ENCODE results near the gene BRINP1. TPM values are rescaled to one million over a fixed set of nuclear protein-coding genes. Genes with fewer than 3 reads are reported as not detected.

Gene BRINP1
- total and polyA plus RNA-seq, 2 experiments from 2014 or later = 13.4 to 33.5 TPM

DNA sequence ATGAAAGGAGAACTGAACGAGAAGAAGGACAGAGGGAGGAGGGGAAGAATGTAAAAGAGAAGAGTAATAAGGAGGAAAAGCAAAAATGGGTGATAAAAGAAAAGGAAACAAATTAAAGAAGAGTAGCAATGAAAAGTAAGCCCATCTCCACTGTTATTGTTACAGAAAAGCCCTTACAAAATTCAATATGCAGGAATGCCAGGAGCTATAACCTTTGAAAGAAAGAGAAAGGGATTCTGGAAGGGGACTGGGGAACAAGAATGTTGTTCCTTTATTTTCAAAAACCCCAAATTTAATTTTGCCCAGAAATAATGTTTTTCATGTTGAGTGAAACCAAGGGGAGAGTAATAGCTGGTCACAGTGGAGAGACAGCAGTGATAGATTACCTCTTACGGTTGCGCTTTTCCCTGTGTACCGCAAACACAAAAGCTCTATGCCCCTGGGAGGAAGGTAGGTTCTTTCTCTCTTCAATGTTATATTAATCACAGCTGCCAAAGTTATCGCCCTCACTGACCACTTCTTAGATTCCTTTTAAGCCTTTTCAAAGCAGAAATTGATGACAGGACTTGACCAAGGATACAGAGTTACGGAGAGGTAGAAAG, 86.7 kb downstream of the BRINP1 start (continued):
- TF ChIP-seq, protein P1, sequence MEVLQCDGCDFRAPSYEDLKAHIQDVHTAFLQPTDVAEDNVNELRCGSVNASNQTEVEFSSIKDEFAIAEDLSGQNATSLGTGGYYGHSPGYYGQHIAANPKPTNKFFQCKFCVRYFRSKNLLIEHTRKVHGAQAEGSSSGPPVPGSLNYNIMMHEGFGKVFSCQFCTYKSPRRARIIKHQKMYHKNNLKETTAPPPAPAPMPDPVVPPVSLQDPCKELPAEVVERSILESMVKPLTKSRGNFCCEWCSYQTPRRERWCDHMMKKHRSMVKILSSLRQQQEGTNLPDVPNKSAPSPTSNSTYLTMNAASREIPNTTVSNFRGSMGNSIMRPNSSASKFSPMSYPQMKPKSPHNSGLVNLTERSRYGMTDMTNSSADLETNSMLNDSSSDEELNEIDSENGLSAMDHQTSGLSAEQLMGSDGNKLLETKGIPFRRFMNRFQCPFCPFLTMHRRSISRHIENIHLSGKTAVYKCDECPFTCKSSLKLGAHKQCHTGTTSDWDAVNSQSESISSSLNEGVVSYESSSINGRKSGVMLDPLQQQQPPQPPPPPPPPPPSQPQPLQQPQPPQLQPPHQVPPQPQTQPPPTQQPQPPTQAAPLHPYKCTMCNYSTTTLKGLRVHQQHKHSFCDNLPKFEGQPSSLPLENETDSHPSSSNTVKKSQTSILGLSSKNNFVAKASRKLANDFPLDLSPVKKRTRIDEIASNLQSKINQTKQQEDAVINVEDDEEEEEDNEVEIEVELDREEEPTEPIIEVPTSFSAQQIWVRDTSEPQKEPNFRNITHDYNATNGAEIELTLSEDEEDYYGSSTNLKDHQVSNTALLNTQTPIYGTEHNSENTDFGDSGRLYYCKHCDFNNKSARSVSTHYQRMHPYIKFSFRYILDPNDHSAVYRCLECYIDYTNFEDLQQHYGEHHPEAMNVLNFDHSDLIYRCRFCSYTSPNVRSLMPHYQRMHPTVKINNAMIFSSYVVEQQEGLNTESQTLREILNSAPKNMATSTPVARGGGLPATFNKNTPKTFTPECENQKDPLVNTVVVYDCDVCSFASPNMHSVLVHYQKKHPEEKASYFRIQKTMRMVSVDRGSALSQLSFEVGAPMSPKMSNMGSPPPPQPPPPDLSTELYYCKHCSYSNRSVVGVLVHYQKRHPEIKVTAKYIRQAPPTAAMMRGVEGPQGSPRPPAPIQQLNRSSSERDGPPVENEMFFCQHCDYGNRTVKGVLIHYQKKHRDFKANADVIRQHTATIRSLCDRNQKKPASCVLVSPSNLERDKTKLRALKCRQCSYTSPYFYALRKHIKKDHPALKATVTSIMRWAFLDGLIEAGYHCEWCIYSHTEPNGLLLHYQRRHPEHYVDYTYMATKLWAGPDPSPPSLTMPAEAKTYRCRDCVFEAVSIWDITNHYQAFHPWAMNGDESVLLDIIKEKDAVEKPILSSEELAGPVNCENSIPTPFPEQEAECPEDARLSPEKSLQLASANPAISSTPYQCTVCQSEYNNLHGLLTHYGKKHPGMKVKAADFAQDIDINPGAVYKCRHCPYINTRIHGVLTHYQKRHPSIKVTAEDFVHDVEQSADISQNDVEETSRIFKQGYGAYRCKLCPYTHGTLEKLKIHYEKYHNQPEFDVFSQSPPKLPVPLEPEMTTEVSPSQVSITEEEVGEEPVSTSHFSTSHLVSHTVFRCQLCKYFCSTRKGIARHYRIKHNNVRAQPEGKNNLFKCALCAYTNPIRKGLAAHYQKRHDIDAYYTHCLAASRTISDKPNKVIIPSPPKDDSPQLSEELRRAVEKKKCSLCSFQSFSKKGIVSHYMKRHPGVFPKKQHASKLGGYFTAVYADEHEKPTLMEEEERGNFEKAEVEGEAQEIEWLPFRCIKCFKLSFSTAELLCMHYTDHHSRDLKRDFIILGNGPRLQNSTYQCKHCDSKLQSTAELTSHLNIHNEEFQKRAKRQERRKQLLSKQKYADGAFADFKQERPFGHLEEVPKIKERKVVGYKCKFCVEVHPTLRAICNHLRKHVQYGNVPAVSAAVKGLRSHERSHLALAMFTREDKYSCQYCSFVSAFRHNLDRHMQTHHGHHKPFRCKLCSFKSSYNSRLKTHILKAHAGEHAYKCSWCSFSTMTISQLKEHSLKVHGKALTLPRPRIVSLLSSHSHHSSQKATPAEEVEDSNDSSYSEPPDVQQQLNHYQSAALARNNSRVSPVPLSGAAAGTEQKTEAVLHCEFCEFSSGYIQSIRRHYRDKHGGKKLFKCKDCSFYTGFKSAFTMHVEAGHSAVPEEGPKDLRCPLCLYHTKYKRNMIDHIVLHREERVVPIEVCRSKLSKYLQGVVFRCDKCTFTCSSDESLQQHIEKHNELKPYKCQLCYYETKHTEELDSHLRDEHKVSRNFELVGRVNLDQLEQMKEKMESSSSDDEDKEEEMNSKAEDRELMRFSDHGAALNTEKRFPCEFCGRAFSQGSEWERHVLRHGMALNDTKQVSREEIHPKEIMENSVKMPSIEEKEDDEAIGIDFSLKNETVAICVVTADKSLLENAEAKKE (CRISPR knock-in tag; IDR thresholded peaks at IDR 0.05) = no peak

DNA sequence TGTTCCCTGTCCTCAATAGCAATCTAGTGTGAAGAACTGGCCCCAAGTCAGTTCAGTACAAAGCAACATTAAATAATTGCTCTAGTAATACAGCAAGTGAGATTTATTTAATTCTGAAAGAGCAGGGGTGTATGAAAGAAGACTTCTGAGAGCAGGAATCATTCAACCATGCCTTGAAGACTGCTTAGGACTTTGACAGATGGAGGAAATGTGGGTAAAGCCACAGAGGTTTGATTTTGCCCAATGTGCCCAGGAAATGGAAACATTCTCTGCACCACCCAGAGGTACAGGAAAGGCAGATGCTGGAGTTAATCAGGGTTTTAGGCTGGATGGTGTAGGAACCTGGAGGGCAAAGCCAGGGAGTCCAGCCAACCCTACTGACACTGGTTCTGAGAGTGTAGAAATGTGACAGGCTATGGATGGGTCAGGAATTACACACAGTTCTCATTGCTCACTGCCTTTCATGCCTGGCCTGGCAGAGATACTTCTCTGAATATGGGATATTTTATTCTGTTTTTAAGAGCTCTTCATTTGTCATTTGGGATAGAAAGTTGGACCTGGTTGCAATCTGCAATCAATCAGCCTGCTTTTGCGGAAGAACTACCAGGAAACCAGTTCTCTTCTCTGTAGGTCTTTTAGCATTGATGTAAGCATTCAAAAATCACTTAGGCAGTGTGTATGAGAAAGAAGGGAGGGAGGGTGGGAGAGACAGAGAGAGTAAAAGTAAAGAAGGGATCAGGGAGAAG, 88.3 kb downstream of the BRINP1 start:
- no peak for DNase-seq (ENCODE audit: low spot score)
- peaks cover 4% of the 10 kb centered on the region for H3K27me3 Mint-ChIP-seq (ENCODE audit: insufficient read depth, low read depth, poor library complexity)
- no peaks in the 10 kb centered on the region for H3K36me3 ChIP-seq (ENCODE audit: insufficient read depth)
- H3K4me2 ChIP-seq = no peak overlapping the region
- no peaks in the 10 kb centered on the region for H3K9me3 Mint-ChIP-seq
- no peaks in the 10 kb centered on the region for H3K27me3 ChIP-seq (ENCODE audit: insufficient read depth)
- H2AFZ ChIP-seq = no peak overlapping the region
- no peaks in the 10 kb centered on the region for H4K20me1 ChIP-seq (replicated peaks; ENCODE audit: insufficient read depth)
- peaks cover 45% of the 10 kb centered on the region for H3K4me1 ChIP-seq (ENCODE audit: insufficient read depth)
- H3K79me2 ChIP-seq (replicated peaks; ENCODE audit: insufficient read depth) = peaks cover 41% of the 10 kb centered on the region
- no peak overlapping the region for H3K4me3 Mint-ChIP-seq
- no peak for ATAC-seq
- no peaks in the 10 kb centered on the region for H3K36me3 Mint-ChIP-seq (ENCODE audit: low read depth)
- peaks cover 9% of the 10 kb centered on the region; the same call in 1 of the 2 replicates for H3F3A ChIP-seq (replicated peaks; ENCODE audit: low read depth)
- no peaks in the 10 kb centered on the region for H3K9me2 ChIP-seq (ENCODE audit: insufficient read depth)
- no peak overlapping the region for H3K4me3 ChIP-seq
- H3K4me1 Mint-ChIP-seq = peaks cover 58% of the 10 kb centered on the region
- TF ChIP-seq, protein P2, sequence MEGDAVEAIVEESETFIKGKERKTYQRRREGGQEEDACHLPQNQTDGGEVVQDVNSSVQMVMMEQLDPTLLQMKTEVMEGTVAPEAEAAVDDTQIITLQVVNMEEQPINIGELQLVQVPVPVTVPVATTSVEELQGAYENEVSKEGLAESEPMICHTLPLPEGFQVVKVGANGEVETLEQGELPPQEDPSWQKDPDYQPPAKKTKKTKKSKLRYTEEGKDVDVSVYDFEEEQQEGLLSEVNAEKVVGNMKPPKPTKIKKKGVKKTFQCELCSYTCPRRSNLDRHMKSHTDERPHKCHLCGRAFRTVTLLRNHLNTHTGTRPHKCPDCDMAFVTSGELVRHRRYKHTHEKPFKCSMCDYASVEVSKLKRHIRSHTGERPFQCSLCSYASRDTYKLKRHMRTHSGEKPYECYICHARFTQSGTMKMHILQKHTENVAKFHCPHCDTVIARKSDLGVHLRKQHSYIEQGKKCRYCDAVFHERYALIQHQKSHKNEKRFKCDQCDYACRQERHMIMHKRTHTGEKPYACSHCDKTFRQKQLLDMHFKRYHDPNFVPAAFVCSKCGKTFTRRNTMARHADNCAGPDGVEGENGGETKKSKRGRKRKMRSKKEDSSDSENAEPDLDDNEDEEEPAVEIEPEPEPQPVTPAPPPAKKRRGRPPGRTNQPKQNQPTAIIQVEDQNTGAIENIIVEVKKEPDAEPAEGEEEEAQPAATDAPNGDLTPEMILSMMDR (conservative IDR thresholded peaks at IDR 0.05; ENCODE audit: low read depth in 2 of 2) = no peak
- no peak for TF ChIP-seq NANOG (IDR thresholded peaks at IDR 0.05; ENCODE audit: borderline replicate concordance)
- TF ChIP-seq STAT1 (IDR thresholded peaks at IDR 0.05; ENCODE audit: unreplicated experiment) = no peak
- no peak for TF ChIP-seq JUNB (IDR thresholded peaks at IDR 0.05; ENCODE audit: unreplicated experiment)
- TF ChIP-seq, protein P3, sequence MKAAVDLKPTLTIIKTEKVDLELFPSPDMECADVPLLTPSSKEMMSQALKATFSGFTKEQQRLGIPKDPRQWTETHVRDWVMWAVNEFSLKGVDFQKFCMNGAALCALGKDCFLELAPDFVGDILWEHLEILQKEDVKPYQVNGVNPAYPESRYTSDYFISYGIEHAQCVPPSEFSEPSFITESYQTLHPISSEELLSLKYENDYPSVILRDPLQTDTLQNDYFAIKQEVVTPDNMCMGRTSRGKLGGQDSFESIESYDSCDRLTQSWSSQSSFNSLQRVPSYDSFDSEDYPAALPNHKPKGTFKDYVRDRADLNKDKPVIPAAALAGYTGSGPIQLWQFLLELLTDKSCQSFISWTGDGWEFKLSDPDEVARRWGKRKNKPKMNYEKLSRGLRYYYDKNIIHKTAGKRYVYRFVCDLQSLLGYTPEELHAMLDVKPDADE (IDR thresholded peaks at IDR 0.05) = no peak
- TF ChIP-seq CREB1 (CRISPR knock-in tag; IDR thresholded peaks at IDR 0.05; ENCODE audit: low read depth) = no peak
- TF ChIP-seq, protein P4, sequence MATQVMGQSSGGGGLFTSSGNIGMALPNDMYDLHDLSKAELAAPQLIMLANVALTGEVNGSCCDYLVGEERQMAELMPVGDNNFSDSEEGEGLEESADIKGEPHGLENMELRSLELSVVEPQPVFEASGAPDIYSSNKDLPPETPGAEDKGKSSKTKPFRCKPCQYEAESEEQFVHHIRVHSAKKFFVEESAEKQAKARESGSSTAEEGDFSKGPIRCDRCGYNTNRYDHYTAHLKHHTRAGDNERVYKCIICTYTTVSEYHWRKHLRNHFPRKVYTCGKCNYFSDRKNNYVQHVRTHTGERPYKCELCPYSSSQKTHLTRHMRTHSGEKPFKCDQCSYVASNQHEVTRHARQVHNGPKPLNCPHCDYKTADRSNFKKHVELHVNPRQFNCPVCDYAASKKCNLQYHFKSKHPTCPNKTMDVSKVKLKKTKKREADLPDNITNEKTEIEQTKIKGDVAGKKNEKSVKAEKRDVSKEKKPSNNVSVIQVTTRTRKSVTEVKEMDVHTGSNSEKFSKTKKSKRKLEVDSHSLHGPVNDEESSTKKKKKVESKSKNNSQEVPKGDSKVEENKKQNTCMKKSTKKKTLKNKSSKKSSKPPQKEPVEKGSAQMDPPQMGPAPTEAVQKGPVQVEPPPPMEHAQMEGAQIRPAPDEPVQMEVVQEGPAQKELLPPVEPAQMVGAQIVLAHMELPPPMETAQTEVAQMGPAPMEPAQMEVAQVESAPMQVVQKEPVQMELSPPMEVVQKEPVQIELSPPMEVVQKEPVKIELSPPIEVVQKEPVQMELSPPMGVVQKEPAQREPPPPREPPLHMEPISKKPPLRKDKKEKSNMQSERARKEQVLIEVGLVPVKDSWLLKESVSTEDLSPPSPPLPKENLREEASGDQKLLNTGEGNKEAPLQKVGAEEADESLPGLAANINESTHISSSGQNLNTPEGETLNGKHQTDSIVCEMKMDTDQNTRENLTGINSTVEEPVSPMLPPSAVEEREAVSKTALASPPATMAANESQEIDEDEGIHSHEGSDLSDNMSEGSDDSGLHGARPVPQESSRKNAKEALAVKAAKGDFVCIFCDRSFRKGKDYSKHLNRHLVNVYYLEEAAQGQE (IDR thresholded peaks at IDR 0.05; ENCODE audit: unreplicated experiment) = no peak
- TF ChIP-seq POLR2AphosphoS5 (IDR thresholded peaks at IDR 0.05; ENCODE audit: low read depth) = no peak
- no peak for TF ChIP-seq ZNF331 (CRISPR knock-in tag; IDR thresholded peaks at IDR 0.05; ENCODE audit: low read depth)
- H3K27ac Mint-ChIP-seq = peak overlapping the region; percentile 64; the same call in 1 of the 2 replicates
- H3K27ac ChIP-seq (ENCODE audit: low read depth) = no peak overlapping the region
